ENCODE measurements around the gene RAB11FIP4. TPM values are rescaled to one million over a fixed set of nuclear protein-coding genes. Genes with fewer than 3 reads are reported as not detected.

Gene RAB11FIP4
- total and polyA plus RNA-seq, 2 of the 8 experiments (the other 6 are each of a cell fraction or from before 2014, with no cell fraction given), result 21.7 to 53.2 TPM

DNA sequence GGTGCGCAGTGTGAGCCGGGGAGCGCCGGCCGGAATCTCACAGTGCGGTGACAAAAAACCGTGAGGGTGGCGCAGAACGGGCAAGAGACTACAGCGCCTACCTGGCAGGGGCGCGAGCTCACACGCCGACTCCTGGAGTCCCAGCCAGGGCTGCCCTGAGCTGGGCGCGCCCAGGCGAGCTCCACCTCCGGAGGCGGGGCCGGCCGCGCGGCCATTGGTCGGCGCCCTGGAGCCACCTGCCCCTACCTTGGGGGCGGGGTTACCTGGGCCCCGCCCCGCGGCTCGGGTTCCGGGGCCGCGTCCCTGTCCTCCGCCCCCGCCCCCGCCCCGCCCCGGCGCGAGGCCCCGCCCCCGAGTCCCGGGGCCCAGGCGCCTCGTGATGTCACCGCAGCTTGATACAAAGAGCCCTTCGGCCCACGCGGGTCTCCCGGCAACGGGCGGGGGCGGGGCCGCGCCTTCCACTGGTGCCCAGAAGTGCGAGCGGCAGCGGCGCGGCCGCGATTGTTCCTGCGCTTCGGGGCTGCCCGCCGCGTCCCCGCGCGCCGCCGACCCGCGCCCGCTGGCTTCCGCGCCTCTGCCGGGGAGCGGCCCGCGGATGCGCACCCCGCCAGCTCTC is 96.3 kb downstream of the RAB11FIP4 start (continued):
- TF ChIP-seq, protein P1, sequence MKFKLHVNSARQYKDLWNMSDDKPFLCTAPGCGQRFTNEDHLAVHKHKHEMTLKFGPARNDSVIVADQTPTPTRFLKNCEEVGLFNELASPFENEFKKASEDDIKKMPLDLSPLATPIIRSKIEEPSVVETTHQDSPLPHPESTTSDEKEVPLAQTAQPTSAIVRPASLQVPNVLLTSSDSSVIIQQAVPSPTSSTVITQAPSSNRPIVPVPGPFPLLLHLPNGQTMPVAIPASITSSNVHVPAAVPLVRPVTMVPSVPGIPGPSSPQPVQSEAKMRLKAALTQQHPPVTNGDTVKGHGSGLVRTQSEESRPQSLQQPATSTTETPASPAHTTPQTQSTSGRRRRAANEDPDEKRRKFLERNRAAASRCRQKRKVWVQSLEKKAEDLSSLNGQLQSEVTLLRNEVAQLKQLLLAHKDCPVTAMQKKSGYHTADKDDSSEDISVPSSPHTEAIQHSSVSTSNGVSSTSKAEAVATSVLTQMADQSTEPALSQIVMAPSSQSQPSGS (IDR thresholded peaks at IDR 0.05; ENCODE audit: low read length), result no peak
- TF ChIP-seq BACH1 (IDR thresholded peaks at IDR 0.05; ENCODE audit: low read length), result peak; percentile 25; the same call in 1 of the 2 replicates
- TF ChIP-seq GTF2F1 (IDR thresholded peaks at IDR 0.05; ENCODE audit: borderline replicate concordance, low read depth, low read length), result no peak
- peak; percentile 80 for TF ChIP-seq TBP (IDR thresholded peaks at IDR 0.05; ENCODE audit: low read depth, low read length)
- no peak for TF ChIP-seq E2F6 (IDR thresholded peaks at IDR 0.05)
- TF ChIP-seq SIRT6 (IDR thresholded peaks at IDR 0.05; ENCODE audit: low read length), result no peak
- TF ChIP-seq SIX5 (IDR thresholded peaks at IDR 0.05; ENCODE audit: low read depth, low read length), result no peak
- TF ChIP-seq HDAC6 (IDR thresholded peaks at IDR 0.05; ENCODE audit: low read depth, low read length), result no peak
- TF ChIP-seq EZH2 (IDR thresholded peaks at IDR 0.05; ENCODE audit: low read depth, low read length, severe bottlenecking), result no peak
- peak; percentile 52 for TF ChIP-seq MAX (IDR thresholded peaks at IDR 0.05)
- TF ChIP-seq CEBPB (IDR thresholded peaks at IDR 0.05; ENCODE audit: low read depth, low read length), result no peak
- peak; percentile 92 for TF ChIP-seq POLR2AphosphoS5 (IDR thresholded peaks at IDR 0.05; ENCODE audit: low read depth, low read length)
- TF ChIP-seq JUN (IDR thresholded peaks at IDR 0.05; ENCODE audit: low read depth, low read length), result no peak
- TF ChIP-seq, protein P2, sequence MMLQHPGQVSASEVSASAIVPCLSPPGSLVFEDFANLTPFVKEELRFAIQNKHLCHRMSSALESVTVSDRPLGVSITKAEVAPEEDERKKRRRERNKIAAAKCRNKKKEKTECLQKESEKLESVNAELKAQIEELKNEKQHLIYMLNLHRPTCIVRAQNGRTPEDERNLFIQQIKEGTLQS (IDR thresholded peaks at IDR 0.05; ENCODE audit: insufficient read depth, low read depth, low read length), result no peak
- peak; percentile 51 for TF ChIP-seq TAF7 (optimal IDR thresholded peaks at IDR 0.05; ENCODE audit: borderline replicate concordance, low read depth, low read length)
- no peak for TF ChIP-seq FOSL1 (IDR thresholded peaks at IDR 0.05; ENCODE audit: insufficient read depth, low read depth, low read length)
- no peak for TF ChIP-seq HDAC2 (IDR thresholded peaks at IDR 0.05; ENCODE audit: borderline replicate concordance in 1 of 2, low read depth in 2 of 2, low read length in 2 of 2)
- TF ChIP-seq POLR2A (IDR thresholded peaks at IDR 0.05; ENCODE audit: control extremely low read depth in 1 of 2, low read depth in 2 of 2, low read length in 2 of 2), result peak; percentile 84 to 91
- no peak for TF ChIP-seq JUND (IDR thresholded peaks at IDR 0.05; ENCODE audit: low read length)
- no peak for TF ChIP-seq CBX8 (IDR thresholded peaks at IDR 0.05; ENCODE audit: borderline replicate concordance, low read depth, low read length)
- TF ChIP-seq YY1 (IDR thresholded peaks at IDR 0.05; ENCODE audit: low read depth, low read length), result no peak
- no peak for TF ChIP-seq SP2 (IDR thresholded peaks at IDR 0.05; ENCODE audit: low read length)
- no peak for TF ChIP-seq NANOG (IDR thresholded peaks at IDR 0.05; ENCODE audit: insufficient read depth, low read depth, low read length, poor library complexity, severe bottlenecking)
